ENCODE data around the gene PPM1F.

DNA sequence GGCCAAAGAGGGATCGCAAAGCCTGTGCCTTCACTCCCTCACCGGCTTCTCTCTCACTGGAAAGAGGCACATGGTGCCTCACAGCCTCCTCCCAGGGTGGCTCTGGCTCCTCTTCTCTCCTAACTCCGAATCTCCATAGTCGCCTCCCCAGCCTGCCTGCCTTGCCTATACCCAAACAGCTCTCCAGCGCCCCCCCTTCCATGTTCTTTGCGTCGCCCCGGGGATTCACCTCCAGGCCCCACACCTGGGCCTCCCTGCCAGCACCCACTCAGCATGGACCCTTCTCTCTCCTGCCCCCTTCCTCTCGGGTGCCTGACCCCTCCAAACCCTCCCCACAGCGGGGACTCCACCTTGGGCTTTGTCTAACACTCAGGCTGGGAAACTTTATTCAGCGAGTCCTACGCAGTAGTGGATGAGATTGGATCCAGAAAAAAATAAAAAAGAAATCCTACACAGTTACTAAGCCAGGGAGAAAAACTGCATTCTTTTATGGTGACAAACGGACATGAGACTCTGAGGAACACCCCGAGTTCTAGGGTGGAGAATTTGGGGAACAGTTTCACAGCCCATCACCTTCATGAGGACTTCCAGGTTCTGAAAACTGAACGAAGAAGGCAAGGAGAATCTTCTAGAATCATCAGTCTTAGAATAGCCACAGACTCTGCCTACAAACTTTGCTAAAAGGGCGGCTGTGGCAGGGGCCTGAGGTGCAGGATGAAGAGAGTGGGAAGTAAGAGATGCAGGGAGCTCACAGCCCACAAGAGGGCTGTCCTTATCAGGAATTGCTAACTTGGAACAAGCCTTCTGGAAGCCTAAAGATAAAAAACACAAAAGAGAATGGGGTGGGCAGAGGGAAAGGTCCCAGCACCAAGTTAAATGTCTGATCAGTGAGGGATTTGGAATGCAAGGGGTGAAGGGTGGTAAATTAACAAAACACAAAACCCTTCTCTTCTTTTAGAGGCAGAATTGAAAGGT lies 5.3 kb downstream of the PPM1F start:
- TF ChIP-seq CTCF (IDR thresholded peaks at IDR 0.05; ENCODE audit: low read depth, low read length) (peak; percentile 32), EZH2phosphoT487 (IDR thresholded peaks at IDR 0.05; ENCODE audit: low read depth) (no peak)

All from OCI-LY3 (cell line).